GM19452 (cell line): ENCODE measurements around the gene GMEB2.

Source experiments
- ATAC-seq: cut with Tn5 transposase; IDR thresholded peaks from one replicate; pipeline ENCODE4 v1.9.1; 2021; ENCODE audit not compliant: unreplicated experiment

Gene GMEB2

GRCh38 chr20:63547725-63548480 is 79.0 kb downstream of the GMEB2 start, which contains the start of gene SRMS:
Gene SRMS (minus strand): TSS chr20:63547749. CDS start chr20:63547463, 286 bp downstream.
- ATAC-seq: no peak

DNA sequence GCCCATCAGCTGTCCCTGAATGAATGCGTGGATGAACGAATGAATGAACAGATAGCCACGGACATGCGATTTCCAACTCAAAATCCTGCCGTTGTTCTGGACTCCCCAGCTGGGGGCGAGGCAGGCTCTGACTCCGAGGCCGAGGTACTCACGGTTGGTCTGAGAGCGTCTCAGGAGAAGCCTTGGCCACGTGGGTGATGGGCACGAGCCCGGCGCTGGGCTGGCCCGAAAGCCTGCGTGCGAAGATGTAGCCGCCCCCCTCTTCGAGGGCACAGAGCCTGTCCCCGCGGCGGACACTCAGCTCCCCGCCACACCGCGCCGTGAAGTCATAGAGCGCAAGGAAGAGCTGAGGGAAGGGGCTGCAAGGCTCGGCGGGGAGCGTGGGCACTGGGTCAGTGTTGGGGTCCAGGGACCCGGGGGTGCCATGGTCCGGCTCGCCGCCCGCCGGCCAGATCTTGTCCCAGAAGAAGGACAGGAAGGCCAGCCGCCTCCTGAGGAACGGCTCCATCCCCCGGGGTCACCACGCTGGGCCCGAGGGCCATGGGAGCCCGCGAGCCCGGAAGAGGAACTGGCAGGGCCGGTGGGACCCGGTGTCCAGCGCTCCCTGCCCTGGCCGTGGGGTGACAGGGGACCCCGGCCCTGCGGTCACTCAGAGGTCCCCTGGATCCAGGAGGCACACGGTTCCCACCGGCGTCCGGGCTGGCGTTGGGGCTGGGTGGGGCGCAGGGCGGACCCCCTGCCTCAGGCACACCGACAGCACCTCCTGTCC is 79.8 kb downstream of the GMEB2 start:
- ATAC-seq: no peak

GRCh38 chr20:63546256-63546955 is 80.5 kb downstream of the GMEB2 start:
- no peak for ATAC-seq

DNA sequence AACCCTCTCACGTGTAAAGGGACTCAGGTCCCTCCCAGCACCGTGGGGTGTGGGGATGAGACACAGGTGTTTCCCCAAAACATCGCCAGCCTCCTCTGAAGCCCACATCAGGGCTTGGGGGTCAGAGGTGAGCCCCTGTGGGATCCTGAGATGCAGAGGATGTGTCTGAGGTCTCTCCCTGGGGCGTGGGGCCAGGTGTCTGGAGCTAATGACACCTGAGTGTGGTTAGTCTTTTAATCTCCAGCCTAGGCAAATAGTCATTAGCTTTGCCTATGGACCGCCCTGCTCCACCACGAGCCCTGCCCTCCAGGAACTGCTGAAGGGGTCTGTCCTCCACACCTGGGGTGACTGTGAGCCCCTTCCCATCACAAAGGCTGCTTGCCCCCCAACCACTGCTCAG is 81.1 kb downstream of the GMEB2 start:
- ATAC-seq: no peak

- no peak for ATAC-seq
Measured at GRCh38 chr20:63544958-63545516, 81.9 kb downstream of the GMEB2 start.

DNA sequence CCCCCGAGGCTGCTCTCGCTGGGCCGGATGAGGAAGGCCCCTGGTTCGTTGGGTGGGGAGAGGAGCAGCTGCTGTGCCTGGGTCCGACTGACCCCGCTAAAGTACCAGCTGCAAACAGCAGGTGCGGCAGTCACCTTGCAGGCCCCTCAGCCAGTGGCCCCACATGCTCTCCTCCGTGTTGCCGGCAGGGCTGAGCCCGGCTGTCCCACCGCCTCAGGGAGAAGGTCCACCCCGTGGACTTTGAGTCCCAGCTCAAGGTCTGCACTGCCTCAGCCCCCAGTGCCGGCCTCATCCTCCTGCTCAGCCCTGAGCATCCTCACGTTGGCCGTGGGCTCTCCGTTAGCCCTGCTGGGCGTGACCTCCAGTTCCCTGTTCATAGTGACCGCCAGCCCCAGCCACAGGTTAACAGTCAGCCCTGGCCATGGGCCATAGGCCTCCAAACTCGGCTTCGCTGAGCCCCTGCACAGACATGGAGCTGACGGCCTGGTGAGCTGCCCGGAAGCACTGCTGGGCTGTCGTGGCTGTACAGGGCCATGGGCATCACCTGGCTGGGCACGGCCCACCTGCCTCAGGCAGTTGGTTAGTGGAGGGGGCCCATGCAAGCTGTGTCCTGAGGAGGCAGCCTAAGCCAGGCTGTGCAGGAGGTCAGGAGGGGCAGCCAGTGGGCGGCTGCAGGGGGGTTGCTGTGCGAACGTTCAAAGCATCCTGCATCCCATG is 82.5 kb downstream of the GMEB2 start:
- no peak for ATAC-seq

GRCh38 chr20:63543733-63544132 is 83.2 kb downstream of the GMEB2 start:
- no peak for ATAC-seq

GRCh38 chr20:63543131-63543530 is 83.8 kb downstream of the GMEB2 start:
- ATAC-seq: no peak

DNA sequence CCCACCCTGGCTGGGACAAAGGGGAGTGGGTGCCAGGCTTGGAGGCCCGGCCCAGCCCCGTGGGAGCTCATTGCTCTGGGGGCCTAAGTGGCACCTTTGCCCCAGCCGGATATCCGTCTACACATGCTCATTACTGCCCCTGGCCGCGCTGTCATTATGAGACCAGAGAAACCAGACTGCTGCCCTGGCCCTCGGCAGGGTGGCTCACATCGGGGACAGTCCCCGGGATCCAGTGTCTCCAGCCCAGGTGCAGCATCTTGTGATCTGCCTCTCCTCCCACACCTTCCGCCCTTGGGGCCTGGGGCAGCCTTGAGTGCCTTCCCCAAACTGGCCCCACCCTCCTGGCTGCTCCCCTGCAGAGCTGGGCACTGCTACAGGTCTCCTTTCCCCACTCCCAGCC is 84.2 kb downstream of the GMEB2 start:
- ATAC-seq: no peak

DNA sequence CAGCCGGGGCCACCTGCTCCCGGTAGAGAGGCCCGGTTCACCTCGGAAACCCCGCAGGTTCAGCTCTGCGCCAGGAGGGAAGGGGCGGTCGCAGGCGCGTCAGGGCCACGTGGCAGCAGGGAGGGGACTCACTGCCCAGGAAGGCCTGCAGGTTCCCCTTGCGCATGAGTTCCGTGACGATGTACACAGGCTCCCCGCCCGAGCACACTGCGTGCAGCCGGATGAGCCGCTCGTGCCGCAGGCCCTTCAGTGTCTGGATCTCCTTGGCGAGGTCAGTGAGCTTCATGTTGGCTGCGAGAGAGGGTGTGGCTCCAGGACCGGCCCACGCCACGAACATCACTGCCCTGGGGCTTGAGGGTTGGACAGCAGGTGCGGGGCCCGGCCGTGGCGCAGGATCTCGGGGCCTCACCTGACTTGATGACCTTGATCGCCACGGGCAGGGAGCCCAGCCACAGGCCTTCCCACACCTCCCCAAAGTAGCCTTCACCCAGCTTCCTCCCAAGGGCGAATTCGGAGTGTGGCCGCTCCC is 84.8 kb downstream of the GMEB2 start:
- no peak for ATAC-seq

DNA sequence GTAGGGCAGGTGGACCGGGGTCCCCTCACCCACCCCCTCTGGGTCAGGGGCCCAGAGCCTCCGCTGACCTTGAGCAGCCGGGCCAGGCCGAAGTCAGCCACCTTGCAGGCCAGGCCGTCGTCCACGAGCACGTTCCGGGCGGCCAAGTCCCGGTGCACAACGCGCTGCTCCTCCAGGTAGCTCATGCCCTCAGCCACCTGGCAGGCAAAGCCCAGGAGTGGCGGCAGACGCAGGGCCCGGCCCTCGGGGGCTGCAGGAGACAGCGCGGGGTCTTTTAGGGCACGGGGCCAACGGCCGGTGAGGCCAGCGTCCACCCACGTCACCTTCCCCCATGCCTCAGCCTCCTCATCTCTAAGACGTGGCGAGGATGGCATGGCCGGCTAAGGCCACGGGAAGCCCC is 85.5 kb downstream of the GMEB2 start:
- ATAC-seq: no peak

- no peak for ATAC-seq
Measured at GRCh38 chr20:63540417-63541186, 86.3 kb downstream of the GMEB2 start.

- no peak for ATAC-seq
Measured at GRCh38 chr20:63539441-63540370, 87.2 kb downstream of the GMEB2 start.

- ATAC-seq: no peak
Measured at GRCh38 chr20:63539092-63539430, 87.8 kb downstream of the GMEB2 start.

DNA sequence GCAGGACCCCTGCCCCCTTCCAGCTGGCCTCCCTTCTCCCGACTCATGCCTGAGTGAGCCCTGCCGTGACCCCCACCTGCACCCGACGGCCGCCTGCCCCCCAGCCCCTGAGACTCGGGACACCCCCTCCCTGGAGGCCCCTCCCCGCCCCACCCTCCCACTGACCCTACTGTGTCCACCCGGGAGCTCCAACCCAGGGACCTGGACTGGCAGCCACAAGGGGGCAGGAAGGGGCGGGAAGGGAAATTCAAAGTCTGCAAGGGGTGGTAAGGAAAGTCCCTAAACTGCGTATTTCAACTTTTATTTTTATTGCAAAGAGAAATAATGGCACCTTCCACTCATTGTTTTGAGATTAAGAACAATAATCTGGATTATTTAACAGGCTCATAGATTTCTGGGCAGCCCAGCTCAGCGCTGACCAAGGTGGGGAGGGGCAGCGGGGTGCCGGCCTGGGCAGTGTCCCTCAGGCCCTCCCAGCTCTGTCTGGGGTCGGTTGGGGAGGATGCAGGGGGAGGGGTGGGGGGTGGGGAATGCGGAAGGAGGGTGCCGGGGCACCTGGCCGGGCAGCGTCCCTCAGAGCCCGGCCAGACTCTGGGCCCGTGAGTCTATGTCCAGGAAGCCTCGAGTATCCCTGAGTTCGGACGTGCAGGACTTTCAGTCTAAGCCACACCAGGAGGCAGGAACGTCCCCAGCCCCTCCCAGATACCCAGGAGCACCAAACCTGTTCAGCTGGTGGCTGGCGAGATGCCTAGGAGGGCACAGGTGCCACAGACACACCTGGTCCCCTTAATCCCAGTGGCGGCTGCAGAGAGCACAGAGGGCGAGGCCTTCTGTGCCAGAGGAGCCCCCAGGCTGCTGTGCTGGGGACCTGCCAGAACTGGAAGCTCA is 88.5 kb downstream of the GMEB2 start:
- ATAC-seq: no peak
